Activated CD4-positive, alpha-beta T cell treated with anti-CD3 and anti-CD28 coated beads for 36 hours (primary cell): Measurements from ENCODE around the gene MEOX1. TPM values are rescaled to one million over a fixed set of nuclear protein-coding genes. Genes with fewer than 3 reads are reported as not detected.
A peak's percentile ranks its signal among the peaks of the same experiment; 100 is the strongest.

ENCODE experiments used
- ATAC-seq: fragments of 200-7000 bp; cut with Tn5 transposase; one replicate; pipeline ENCODE4 v1.10.0; 2021; ENCODE audit warnings: mild to moderate bottlenecking, moderate library complexity
- CTCF ChIA-PET: fragments of 350-600 bp; sonication (Branson Sonifier 250); formaldehyde crosslinking; loops from one replicate; lab custom pipeline; 2021; ENCODE audit warnings: antibody characterized with exemption; lab: Charles Lee
- POLR2A ChIA-PET: fragments of 350-600 bp; sonication (Branson Sonifier 250); formaldehyde crosslinking; loops from one replicate; lab custom pipeline; 2021; ENCODE audit warnings: antibody characterized with exemption, inconsistent platforms; lab: Charles Lee
- DNase-seq: peaks from one replicate; pipeline ENCODE4 v3.0.0-alpha.2; 2020
- H3K27ac Mint-ChIP-seq: one replicate; pipeline ENCODE4 v1.8.0; 2021; ENCODE audit warnings: mixed read lengths
- H3K27me3 Mint-ChIP-seq: one replicate; pipeline ENCODE4 v1.8.0; 2021; ENCODE audit warnings: mixed read lengths
- H3K36me3 Mint-ChIP-seq: one replicate; pipeline ENCODE4 v1.8.0; 2021; ENCODE audit warnings: low read depth, mixed read lengths
- H3K4me1 Mint-ChIP-seq: one replicate; pipeline ENCODE4 v1.8.0; 2021; ENCODE audit warnings: mixed read lengths
- H3K4me3 Mint-ChIP-seq: one replicate; pipeline ENCODE4 v1.8.0; 2021; ENCODE audit warnings: mild to moderate bottlenecking, moderate library complexity, mixed read lengths
- H3K9me3 Mint-ChIP-seq: one replicate; pipeline ENCODE4 v1.8.0; 2021; ENCODE audit warnings: low read depth, mixed read lengths
- intact Hi-C, 2 experiments: fragments of 100-400 bp; cut with DNase I in 1 of 2; cut with micrococcal nuclease in 1 of 2; formaldehyde crosslinking; loops; one replicate each; pipeline versions ENCODE4 v1.14.2 to v1.15.1; 2022 to 2024; cut with DNase I, micrococcal nuclease
- total RNA-seq, 2 experiments: library from RNA; stranded (reverse); gene quantifications; one replicate each; pipeline ENCODE4 v1.2.3, GENCODE V29; 2021

MEOX1 gene
- total RNA-seq, 2 experiments from 2014 or later: 0.34 to 0.65 TPM

- ATAC-seq (no peak), DNase-seq (no peak)
- Mint-ChIP-seq H3K4me1 (peaks cover 12% of the 10 kb centered on the region), H3K27me3 (peaks cover under 1% of the 10 kb centered on the region), H3K4me3 (no peak overlapping the region), H3K9me3 (no peaks in the 10 kb centered on the region), H3K27ac (no peak overlapping the region), H3K36me3 (no peaks in the 10 kb centered on the region)
- ChIA-PET POLR2A (no interaction called here), CTCF (interaction anchor here (1.0 to 5.1 kb wide), 2 partner anchors 59 to 91 kb away, joined by 4 to 26 read pairs; no protein-coding TSS in a partner anchor)
- intact Hi-C loops: no loop called here
Measured at GRCh38 chr17:43667506-43667905, 5.8 kb upstream of the MEOX1 start.

- intact Hi-C loops: no loop called here
- ChIA-PET CTCF (interaction anchor here (0.6 to 5.1 kb wide), 5 partner anchors 8 to 96 kb away, joined by 3 to 26 read pairs (median 3); no protein-coding TSS in a partner anchor), POLR2A (no interaction called here)
- H3K27ac Mint-ChIP-seq: no peak overlapping the region
- H3K4me1 Mint-ChIP-seq: peaks cover 27% of the 10 kb centered on the region
- ATAC-seq: no peak
- DNase-seq: no peak
- H3K9me3 Mint-ChIP-seq: no peaks in the 10 kb centered on the region
- H3K36me3 Mint-ChIP-seq: no peaks in the 10 kb centered on the region
- H3K27me3 Mint-ChIP-seq: no peaks in the 10 kb centered on the region
- H3K4me3 Mint-ChIP-seq: no peak overlapping the region
Measured at GRCh38 chr17:43665937-43666236, 4.2 kb upstream of the MEOX1 start.

- ChIA-PET CTCF (interaction anchor here (0.6 to 5.1 kb wide), 6 partner anchors 9 to 138 kb away, joined by 3 to 26 read pairs (median 3); no protein-coding TSS in a partner anchor), POLR2A (no interaction called here)
- Mint-ChIP-seq H3K36me3 (no peaks in the 10 kb centered on the region), H3K27ac (no peak overlapping the region), H3K4me1 (peaks cover 33% of the 10 kb centered on the region), H3K4me3 (no peak overlapping the region), H3K27me3 (peaks cover 5% of the 10 kb centered on the region), H3K9me3 (no peaks in the 10 kb centered on the region)
- ATAC-seq: no peak
- intact Hi-C loops: no loop called here
- no peak for DNase-seq
Measured at GRCh38 chr17:43665084-43665936, 3.6 kb upstream of the MEOX1 start.

GRCh38 chr17:43664096-43664495, 2.4 kb upstream of the MEOX1 start:
- Mint-ChIP-seq H3K27me3 (peaks cover 5% of the 10 kb centered on the region), H3K27ac (no peak overlapping the region), H3K4me3 (no peak overlapping the region), H3K4me1 (peaks cover 32% of the 10 kb centered on the region), H3K36me3 (no peaks in the 10 kb centered on the region), H3K9me3 (no peaks in the 10 kb centered on the region)
- CTCF ChIA-PET: interaction anchor here (0.6 to 5.1 kb wide), 3 partner anchors 10 to 726 kb away, joined by 3 to 26 read pairs (median 5); no protein-coding TSS in a partner anchor
- DNase-seq (no peak), ATAC-seq (no peak)
- intact Hi-C loops: no loop called here
- POLR2A ChIA-PET: no interaction called here

GRCh38 chr17:43663383-43663782, 1.7 kb upstream of the MEOX1 start:
- DNase-seq (no peak), ATAC-seq (no peak)
- intact Hi-C loops: loop anchor here in 1 of 2 experiments (2.0 kb wide), 1 partner anchor 55 kb away; no protein-coding TSS in a partner anchor
- no peaks in the 10 kb centered on the region for H3K9me3 Mint-ChIP-seq
- ChIA-PET POLR2A (no interaction called here), CTCF (interaction anchor here (0.6 to 1.2 kb wide), 2 partner anchors 10 to 727 kb away, joined by 3 to 5 read pairs; no protein-coding TSS in a partner anchor)
- H3K27me3 Mint-ChIP-seq: peaks cover 6% of the 10 kb centered on the region
- H3K36me3 Mint-ChIP-seq: no peaks in the 10 kb centered on the region
- H3K27ac Mint-ChIP-seq: no peak overlapping the region
- peaks cover 32% of the 10 kb centered on the region for H3K4me1 Mint-ChIP-seq
- H3K4me3 Mint-ChIP-seq: no peak overlapping the region

GRCh38 chr17:43662413-43663141, 855 bp upstream of the MEOX1 start:
- Mint-ChIP-seq H3K9me3 (no peaks in the 10 kb centered on the region), H3K4me3 (no peak overlapping the region), H3K36me3 (no peaks in the 10 kb centered on the region), H3K27ac (peak overlapping the region; percentile 29), H3K27me3 (peaks cover 6% of the 10 kb centered on the region), H3K4me1 (peaks cover 30% of the 10 kb centered on the region)
- DNase-seq: no peak
- ChIA-PET POLR2A (no interaction called here), CTCF (interaction anchor here (0.7 to 1.2 kb wide), 2 partner anchors 11 kb away, joined by 3 to 5 read pairs; no protein-coding TSS in a partner anchor)
- ATAC-seq: peak; percentile 54
- intact Hi-C loops: loop anchor here (1.0 to 2.0 kb wide), 2 partner anchors 54 kb away; no protein-coding TSS in a partner anchor

GRCh38 chr17:43660816-43661493, 767 bp downstream of the MEOX1 start:
- no peaks in the 10 kb centered on the region for H3K9me3 Mint-ChIP-seq
- intact Hi-C loops: loop anchor here in 1 of 2 experiments (1.0 kb wide), 1 partner anchor 115 kb away; the partner anchor contains the start of gene ETV4
- H3K4me1 Mint-ChIP-seq: peaks cover 37% of the 10 kb centered on the region
- POLR2A ChIA-PET: no interaction called here
- no peaks in the 10 kb centered on the region for H3K36me3 Mint-ChIP-seq
- ATAC-seq: no peak
- peaks cover 6% of the 10 kb centered on the region for H3K27me3 Mint-ChIP-seq
- CTCF ChIA-PET: interaction anchor here (0.6 to 1.0 kb wide), 3 partner anchors 56 to 105 kb away, joined by 3 read pairs; no protein-coding TSS in a partner anchor
- H3K27ac Mint-ChIP-seq: no peak overlapping the region
- peak overlapping the region; percentile 14 for H3K4me3 Mint-ChIP-seq
- DNase-seq: peak; percentile 39

- H3K9me3 Mint-ChIP-seq: no peaks in the 10 kb centered on the region
- H3K36me3 Mint-ChIP-seq: no peaks in the 10 kb centered on the region
- CTCF ChIA-PET: interaction anchor here (0.7 to 1.3 kb wide), 4 partner anchors 10 to 84 kb away, joined by 3 read pairs; no protein-coding TSS in a partner anchor
- intact Hi-C loops: no loop called here
- H3K4me1 Mint-ChIP-seq: peaks cover 41% of the 10 kb centered on the region
- POLR2A ChIA-PET: no interaction called here
- H3K27ac Mint-ChIP-seq: no peak overlapping the region
- DNase-seq: no peak
- H3K4me3 Mint-ChIP-seq: peak overlapping the region; percentile 14
- no peak for ATAC-seq
- H3K27me3 Mint-ChIP-seq: peaks cover 6% of the 10 kb centered on the region
Measured at GRCh38 chr17:43659823-43660617, 1.7 kb downstream of the MEOX1 start.

GRCh38 chr17:43658900-43659299, 2.8 kb downstream of the MEOX1 start:
- Mint-ChIP-seq H3K27me3 (peaks cover 6% of the 10 kb centered on the region), H3K27ac (no peak overlapping the region), H3K4me3 (no peak overlapping the region), H3K4me1 (peaks cover 41% of the 10 kb centered on the region), H3K36me3 (no peaks in the 10 kb centered on the region), H3K9me3 (no peaks in the 10 kb centered on the region)
- no peak for ATAC-seq
- ChIA-PET POLR2A (interaction anchor here (0.7 to 0.8 kb wide), 2 partner anchors 82 to 1008 kb away, joined by 3 read pairs; no protein-coding TSS in a partner anchor), CTCF (interaction anchor here (0.5 to 1.3 kb wide), 4 partner anchors 10 to 264 kb away, joined by 3 read pairs; no protein-coding TSS in a partner anchor)
- intact Hi-C loops: no loop called here
- DNase-seq: no peak

GRCh38 chr17:43655693-43656255, 5.9 kb downstream of the MEOX1 start:
- Mint-ChIP-seq H3K27me3 (peaks cover 6% of the 10 kb centered on the region), H3K4me3 (no peak overlapping the region), H3K36me3 (no peaks in the 10 kb centered on the region), H3K4me1 (peaks cover 18% of the 10 kb centered on the region), H3K9me3 (no peaks in the 10 kb centered on the region), H3K27ac (no peak overlapping the region)
- intact Hi-C loops: no loop called here
- ATAC-seq (peak; percentile 49), DNase-seq (no peak)
- ChIA-PET POLR2A (interaction anchor here (0.7 kb wide), 1 partner anchor 13 kb away, joined by 3 read pairs; no protein-coding TSS in a partner anchor), CTCF (interaction anchor here (0.7 to 2.2 kb wide), 3 partner anchors 18 to 124 kb away, joined by 3 to 9 read pairs (median 5); no protein-coding TSS in a partner anchor)
